Liver (tissue), 9 donors: ENCODE results near the gene CACNA1F. TPM values are rescaled to one million over a fixed set of nuclear protein-coding genes. Genes with fewer than 3 reads are reported as not detected.

Experiments used
- DNase-seq: peaks from one replicate; pipeline ENCODE4 v3.0.0-alpha.2; 2017; ENCODE audit warnings: low spot score
- H3K27ac ChIP-seq, 2 donors: one replicate each; pipeline ENCODE4 v1.7.0; 2013; ENCODE audit warnings: inconsistent platforms in 2 of 2, low read length in 2 of 2, control low read depth in 1 of 2, low read depth in 1 of 2, mild to moderate bottlenecking in 1 of 2
- H3K27me3 ChIP-seq, 4 donors: one replicate each; pipeline versions ENCODE4 v1.6.1 to v1.7.0; 2013; ENCODE audit warnings: low read length in 3 of 4, inconsistent platforms in 1 of 4, mild to moderate bottlenecking in 1 of 4, moderate library complexity in 1 of 4; ENCODE audit not compliant: control insufficient read depth in 4 of 4, insufficient read depth in 4 of 4
- H3K36me3 ChIP-seq, 4 donors: one replicate each; pipeline versions ENCODE4 v1.6.1 to v1.7.0; 2013; ENCODE audit warnings: low read length in 3 of 4, mild to moderate bottlenecking in 3 of 4, low read depth in 1 of 4, moderate library complexity in 1 of 4; ENCODE audit not compliant: control insufficient read depth in 4 of 4, insufficient read depth in 3 of 4
- H3K4me1 ChIP-seq, 4 donors: one replicate each; pipeline versions ENCODE4 v1.6.1 to v1.7.0; 2013; ENCODE audit warnings: low read length in 3 of 4, mild to moderate bottlenecking in 3 of 4, moderate library complexity in 1 of 4; ENCODE audit not compliant: control insufficient read depth in 4 of 4, insufficient read depth in 4 of 4
- H3K4me3 ChIP-seq, 3 donors: one replicate each; pipeline versions ENCODE4 v1.6.1 to v1.7.0; 2013; ENCODE audit warnings: low read length in 3 of 3, control low read depth in 1 of 3, low read depth in 1 of 3, mild to moderate bottlenecking in 1 of 3
- H3K9ac ChIP-seq, 2 donors: one replicate each; pipeline ENCODE4 v1.7.0; 2013; ENCODE audit warnings: low read length in 2 of 2, mild to moderate bottlenecking in 2 of 2, moderate library complexity in 2 of 2, control low read depth in 1 of 2, low read depth in 1 of 2
- H3K9me3 ChIP-seq, 4 donors: one replicate each; pipeline versions ENCODE4 v1.6.1 to v1.7.0; 2013; ENCODE audit warnings: low read length in 3 of 4; ENCODE audit not compliant: control insufficient read depth in 4 of 4
- CTCF ChIP-seq: fragments of 150-350 bp; IDR thresholded peaks from 2 replicates; pipeline ENCODE4 v1.5.1; 2017; ENCODE audit warnings: improper control_type of control experiment, low read depth, low read length; ENCODE audit not compliant: missing input control
- EGR1 ChIP-seq, 2 donors: IDR thresholded peaks; 2 replicates each; pipeline ENCODE4 v1.6.1; 2016 to 2018; ENCODE audit warnings: antibody characterized with exemption in 2 of 2, low read depth in 2 of 2
- FOXA1 ChIP-seq: IDR thresholded peaks from 2 replicates; pipeline ENCODE4 v1.6.1; 2016; ENCODE audit warnings: antibody characterized with exemption
- FOXA2 ChIP-seq: IDR thresholded peaks from 2 replicates; pipeline ENCODE4 v1.6.1; 2016; ENCODE audit warnings: antibody characterized with exemption
- GABPA ChIP-seq, 2 donors: IDR thresholded peaks in 1 of 2; conservative IDR thresholded peaks in 1 of 2; 2 replicates each; pipeline ENCODE4 v1.6.1; 2016; ENCODE audit warnings: antibody characterized with exemption in 2 of 2, mild to moderate bottlenecking in 1 of 2, moderate library complexity in 1 of 2
- HNF4A ChIP-seq, 2 donors: conservative IDR thresholded peaks; 2 replicates each; pipeline ENCODE4 v1.6.1; 2016; ENCODE audit warnings: antibody characterized with exemption in 2 of 2, mild to moderate bottlenecking in 2 of 2
- HNF4G ChIP-seq: IDR thresholded peaks from 2 replicates; pipeline ENCODE4 v1.6.1; 2016; ENCODE audit warnings: antibody characterized with exemption
- JUND ChIP-seq, 2 donors: IDR thresholded peaks; 2 replicates each; pipeline ENCODE4 v1.6.1; 2016; ENCODE audit warnings: antibody characterized with exemption in 2 of 2
- MAX ChIP-seq: IDR thresholded peaks from 2 replicates; pipeline ENCODE4 v1.6.1; 2016; ENCODE audit warnings: antibody characterized with exemption
- NR2F2 ChIP-seq: IDR thresholded peaks from 2 replicates; pipeline ENCODE4 v1.6.1; 2016; ENCODE audit warnings: antibody characterized with exemption
- RAD21 ChIP-seq, 2 donors: IDR thresholded peaks; 2 replicates each; pipeline ENCODE4 v1.6.1; 2016; ENCODE audit warnings: antibody characterized with exemption in 2 of 2, mild to moderate bottlenecking in 2 of 2
- RXRA ChIP-seq, 2 donors: IDR thresholded peaks; 2 replicates each; pipeline ENCODE4 v1.6.1; 2017 to 2018; ENCODE audit warnings: antibody characterized with exemption in 2 of 2, mild to moderate bottlenecking in 1 of 2
- SP1 ChIP-seq: IDR thresholded peaks from 2 replicates; pipeline ENCODE4 v1.6.1; 2018; ENCODE audit warnings: antibody characterized with exemption, mild to moderate bottlenecking
- TAF1 ChIP-seq: conservative IDR thresholded peaks from 2 replicates; pipeline ENCODE4 v1.6.1; 2016; ENCODE audit warnings: antibody characterized with exemption, mild to moderate bottlenecking
- YY1 ChIP-seq: IDR thresholded peaks from 2 replicates; pipeline ENCODE4 v1.6.1; 2016; ENCODE audit warnings: antibody characterized with exemption, mild to moderate bottlenecking
- ZBTB33 ChIP-seq: IDR thresholded peaks from 2 replicates; pipeline ENCODE4 v1.6.1; 2016; ENCODE audit warnings: antibody characterized with exemption
- WGBS: extraction: QIAGEN DNeasy Blood & Tissue Kit; methylation state at CpG from one replicate; pipeline ENCODE4 v1.1.7; 2013; 5-methylcytosine and 5-hydroxymethylcytosine counted together
- polyA plus RNA-seq, 2 donors: library from polyadenylated mRNA; stranded (reverse) in 1 of 2; unstranded in 1 of 2; fragments of 200-250 nt in 1 of 2; fragments of >200 nt in 1 of 2; fragmentation: Nextera tagmentation in 1 of 2; extraction: Ambion mirVana in 1 of 2; gene quantifications; one replicate each; pipeline versions ENCODE4 v1.2.1 to v1.2.3, GENCODE V29; 2013 to 2015
- total RNA-seq, 2 donors: library from RNA; depleted of rRNA; stranded (reverse); fragments of >200 nt; gene quantifications; one replicate each; pipeline ENCODE4 v1.2.3, GENCODE V29; 2014
- TF ChIP-seq, protein P1 (sequence below): IDR thresholded peaks from 2 replicates; pipeline ENCODE4 v1.6.1; 2016; ENCODE audit warnings: antibody characterized with exemption, mild to moderate bottlenecking
- TF ChIP-seq, protein P2 (sequence below): IDR thresholded peaks from 2 replicates; pipeline ENCODE4 v1.6.1; 2016; ENCODE audit warnings: antibody characterized with exemption
- donor health status: healthy.
- donor health status: healthy.
- donor health status: healthy.
- donor health status: healthy.
- donor health status: healthy.

Gene CACNA1F
- total and polyA plus RNA-seq, 4 donors, result 0.03 TPM; not detected in 3

GRCh38 chrX:49257074-49257790 lies 24.1 kb upstream of the CACNA1F start:
- Histone ChIP-seq H3K27me3 (no peaks in the 10 kb centered on the region), H3K27ac (no peak overlapping the region), H3K9ac (no peak overlapping the region), H3K4me1 (peaks cover 3 to 16% (median 5%) of the 10 kb centered on the region in 4 donors), H3K9me3 (no peaks in the 10 kb centered on the region), H3K36me3 (no peaks in the 10 kb centered on the region), H3K4me3 (no peak overlapping the region)
- no peak for DNase-seq
- TF ChIP-seq CTCF (no peak), RAD21 (IDR thresholded peaks at IDR 0.05) (no peak), SP1 (no peak), NR2F2 (no peak)
- WGBS, result 94% methylated on average over 14 of the region's 14 CpGs

GRCh38 chrX:49256268-49256995 lies 23.3 kb upstream of the CACNA1F start:
- no peak overlapping the region for H3K4me3 ChIP-seq
- TF ChIP-seq CTCF, result no peak
- no peak for TF ChIP-seq ZBTB33
- no peak for TF ChIP-seq GABPA (IDR thresholded peaks at IDR 0.05 in 1 of 2, conservative IDR thresholded peaks at IDR 0.05 in 1 of 2)
- TF ChIP-seq EGR1 (IDR thresholded peaks at IDR 0.05; ENCODE audit: low read depth in 2 of 2), result no peak
- TF ChIP-seq FOXA1, result no peak
- no peak for TF ChIP-seq HNF4A (conservative IDR thresholded peaks at IDR 0.05)
- TF ChIP-seq RAD21 (IDR thresholded peaks at IDR 0.05), result no peak
- no peak for TF ChIP-seq SP1
- no peak for TF ChIP-seq JUND (IDR thresholded peaks at IDR 0.05)
- TF ChIP-seq, protein P1, sequence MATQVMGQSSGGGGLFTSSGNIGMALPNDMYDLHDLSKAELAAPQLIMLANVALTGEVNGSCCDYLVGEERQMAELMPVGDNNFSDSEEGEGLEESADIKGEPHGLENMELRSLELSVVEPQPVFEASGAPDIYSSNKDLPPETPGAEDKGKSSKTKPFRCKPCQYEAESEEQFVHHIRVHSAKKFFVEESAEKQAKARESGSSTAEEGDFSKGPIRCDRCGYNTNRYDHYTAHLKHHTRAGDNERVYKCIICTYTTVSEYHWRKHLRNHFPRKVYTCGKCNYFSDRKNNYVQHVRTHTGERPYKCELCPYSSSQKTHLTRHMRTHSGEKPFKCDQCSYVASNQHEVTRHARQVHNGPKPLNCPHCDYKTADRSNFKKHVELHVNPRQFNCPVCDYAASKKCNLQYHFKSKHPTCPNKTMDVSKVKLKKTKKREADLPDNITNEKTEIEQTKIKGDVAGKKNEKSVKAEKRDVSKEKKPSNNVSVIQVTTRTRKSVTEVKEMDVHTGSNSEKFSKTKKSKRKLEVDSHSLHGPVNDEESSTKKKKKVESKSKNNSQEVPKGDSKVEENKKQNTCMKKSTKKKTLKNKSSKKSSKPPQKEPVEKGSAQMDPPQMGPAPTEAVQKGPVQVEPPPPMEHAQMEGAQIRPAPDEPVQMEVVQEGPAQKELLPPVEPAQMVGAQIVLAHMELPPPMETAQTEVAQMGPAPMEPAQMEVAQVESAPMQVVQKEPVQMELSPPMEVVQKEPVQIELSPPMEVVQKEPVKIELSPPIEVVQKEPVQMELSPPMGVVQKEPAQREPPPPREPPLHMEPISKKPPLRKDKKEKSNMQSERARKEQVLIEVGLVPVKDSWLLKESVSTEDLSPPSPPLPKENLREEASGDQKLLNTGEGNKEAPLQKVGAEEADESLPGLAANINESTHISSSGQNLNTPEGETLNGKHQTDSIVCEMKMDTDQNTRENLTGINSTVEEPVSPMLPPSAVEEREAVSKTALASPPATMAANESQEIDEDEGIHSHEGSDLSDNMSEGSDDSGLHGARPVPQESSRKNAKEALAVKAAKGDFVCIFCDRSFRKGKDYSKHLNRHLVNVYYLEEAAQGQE, result no peak
- TF ChIP-seq RXRA (IDR thresholded peaks at IDR 0.05), result no peak
- no peak for TF ChIP-seq TAF1
- TF ChIP-seq NR2F2, result no peak
- TF ChIP-seq, protein P2, sequence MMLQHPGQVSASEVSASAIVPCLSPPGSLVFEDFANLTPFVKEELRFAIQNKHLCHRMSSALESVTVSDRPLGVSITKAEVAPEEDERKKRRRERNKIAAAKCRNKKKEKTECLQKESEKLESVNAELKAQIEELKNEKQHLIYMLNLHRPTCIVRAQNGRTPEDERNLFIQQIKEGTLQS, result no peak
- TF ChIP-seq FOXA2, result no peak
- no peak for TF ChIP-seq YY1
- TF ChIP-seq MAX, result no peak
- no peak for TF ChIP-seq HNF4G
- H3K27me3 ChIP-seq, result no peaks in the 10 kb centered on the region
- peaks cover 3 to 16% (median 5%) of the 10 kb centered on the region in 4 donors for H3K4me1 ChIP-seq
- no peaks in the 10 kb centered on the region for H3K36me3 ChIP-seq
- H3K9me3 ChIP-seq, result no peaks in the 10 kb centered on the region
- no peak for DNase-seq
- 91% methylated on average over 9 of the region's 9 CpGs for WGBS
- no peak overlapping the region for H3K9ac ChIP-seq
- no peak overlapping the region for H3K27ac ChIP-seq
